Measurements from ENCODE around the gene ETV6.

ETV6 gene

GRCh38 chr12:11943919-11944700 is 294.6 kb downstream of the ETV6 start:
- no peak overlapping the region for H3K4me3 Mint-ChIP-seq
- no peak overlapping the region for H3K27ac Mint-ChIP-seq
- TF ChIP-seq CTCF (IDR thresholded peaks at IDR 0.05) = no peak
- peaks cover 10% of the 10 kb centered on the region for H3K27me3 Mint-ChIP-seq (ENCODE audit: low read depth, poor library complexity)
- peaks cover 28% of the 10 kb centered on the region for H3K9me3 Mint-ChIP-seq
- no peak for DNase-seq
- peaks cover 10% of the 10 kb centered on the region for H3K4me1 Mint-ChIP-seq
- no peaks in the 10 kb centered on the region for H3K36me3 Mint-ChIP-seq (ENCODE audit: low read depth)
